HG03354 (cell line): ENCODE results near the gene KLK15.
A peak's percentile ranks its signal among the peaks of the same experiment; 100 is the strongest.
"Not testable (repeated sequence)": the region's sequence is repeated elsewhere in the genome, so short reads cannot be mapped to it uniquely, and the experiment has no call there.

ENCODE experiments used
- ATAC-seq: cut with Tn5 transposase; IDR thresholded peaks from one replicate; pipeline ENCODE4 v1.9.1; 2021; ENCODE audit warnings: mild to moderate bottlenecking; ENCODE audit not compliant: unreplicated experiment, poor library complexity, severe bottlenecking

Gene KLK15

DNA sequence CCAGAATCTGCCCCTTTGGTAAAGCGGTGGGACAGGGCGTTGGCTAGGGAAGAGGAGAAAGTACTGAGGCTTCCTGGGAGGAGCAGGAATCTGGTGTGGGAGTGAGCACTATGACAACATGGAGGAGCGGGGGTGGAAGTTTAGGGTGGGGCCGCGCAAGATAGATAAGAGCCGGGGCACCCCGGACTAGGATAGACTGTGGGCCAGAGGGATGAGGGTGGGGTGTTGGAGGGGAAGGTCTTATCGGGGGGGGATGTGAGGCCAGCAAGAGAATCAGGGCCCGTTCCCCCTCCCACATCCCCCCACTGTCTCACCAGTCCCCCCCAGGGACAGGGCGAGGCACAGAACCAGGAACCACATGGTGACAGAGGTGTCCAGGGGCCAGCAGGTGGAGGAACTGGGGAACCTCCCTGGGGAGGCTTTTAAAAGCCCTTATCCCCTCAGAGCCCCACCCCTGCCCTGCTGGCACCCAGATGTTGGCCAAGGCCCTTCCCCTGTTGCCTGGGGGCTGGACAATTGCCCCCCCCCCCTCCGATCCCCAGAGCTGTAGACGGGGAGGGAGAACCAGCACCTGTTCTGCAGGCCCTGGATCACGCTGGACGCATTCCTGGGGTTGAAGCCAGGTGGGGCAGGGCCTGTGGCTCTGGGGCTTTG lies 9.9 kb downstream of the KLK15 start, which contains the start of gene KLK1:
Gene KLK1, minus strand, starts transcription at position 399 of the 654 bp plus-strand sequence. Its CDS starts 39 bp downstream, at position 360.
- no peak for ATAC-seq

DNA sequence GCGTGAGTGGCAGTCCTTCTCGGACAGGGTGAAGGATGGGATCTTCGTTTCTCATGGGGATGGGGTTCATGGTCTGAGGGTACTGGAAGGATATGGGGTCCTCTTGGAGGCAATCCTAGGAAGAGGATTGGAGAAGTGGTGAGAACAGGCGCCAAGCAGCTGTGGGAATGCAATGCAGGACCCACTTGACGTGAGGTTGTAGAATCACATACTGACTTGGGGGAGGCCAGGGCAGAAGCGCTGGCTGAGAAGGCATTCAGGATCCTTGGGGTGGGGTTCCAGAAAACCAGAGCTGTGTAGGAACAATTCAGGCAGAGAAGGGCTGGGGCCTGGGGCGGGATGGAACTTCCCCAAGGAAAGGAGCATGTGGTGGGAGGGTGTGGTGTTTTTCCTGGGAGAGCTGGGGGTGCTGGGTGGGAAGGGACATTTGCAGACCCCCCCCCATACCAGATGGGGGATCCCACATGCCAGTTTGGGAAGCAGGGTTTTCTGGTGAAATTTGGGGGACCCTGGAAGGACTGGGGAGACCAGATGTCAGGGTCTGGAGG lies 10.6 kb downstream of the KLK15 start:
- ATAC-seq: no peak

DNA sequence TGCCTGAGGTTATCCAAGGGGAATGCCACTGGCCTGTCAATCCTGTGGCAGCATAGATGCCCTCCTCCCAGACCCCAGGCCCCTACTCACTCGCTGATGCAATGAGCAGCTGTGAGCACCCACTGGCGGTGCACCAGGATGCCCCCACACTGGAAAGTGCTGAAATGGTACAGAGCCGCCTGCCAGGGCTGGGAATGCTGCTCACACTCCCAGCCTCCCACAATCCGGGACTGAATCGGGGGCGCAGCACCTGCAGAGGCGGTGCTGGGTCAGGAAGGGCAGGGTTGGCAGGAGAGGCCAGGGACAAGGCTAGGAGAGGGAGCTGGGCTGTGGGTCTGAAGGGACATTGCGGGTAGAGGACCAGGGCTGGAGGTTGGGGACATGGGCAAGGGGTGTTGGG lies 11.8 kb downstream of the KLK15 start:
- no peak for ATAC-seq

DNA sequence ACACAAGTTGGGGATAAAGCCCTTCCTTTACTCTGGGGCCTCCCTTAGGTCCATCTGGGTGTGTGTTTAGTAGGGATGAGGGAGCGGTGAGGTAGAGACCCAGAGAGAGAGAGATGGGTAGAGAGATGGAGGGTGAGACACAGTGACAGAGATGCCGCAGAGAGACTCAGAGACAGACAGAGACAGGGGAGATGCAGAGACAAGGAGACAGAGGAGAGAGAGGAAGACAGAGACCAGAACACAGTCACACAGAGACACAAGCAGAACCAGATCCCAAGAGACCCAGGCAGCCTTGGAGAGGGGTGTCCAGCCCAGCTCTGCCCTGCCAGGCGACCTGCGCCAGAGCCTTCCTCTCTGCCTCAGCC lies 12.1 kb downstream of the KLK15 start:
- ATAC-seq: no peak

DNA sequence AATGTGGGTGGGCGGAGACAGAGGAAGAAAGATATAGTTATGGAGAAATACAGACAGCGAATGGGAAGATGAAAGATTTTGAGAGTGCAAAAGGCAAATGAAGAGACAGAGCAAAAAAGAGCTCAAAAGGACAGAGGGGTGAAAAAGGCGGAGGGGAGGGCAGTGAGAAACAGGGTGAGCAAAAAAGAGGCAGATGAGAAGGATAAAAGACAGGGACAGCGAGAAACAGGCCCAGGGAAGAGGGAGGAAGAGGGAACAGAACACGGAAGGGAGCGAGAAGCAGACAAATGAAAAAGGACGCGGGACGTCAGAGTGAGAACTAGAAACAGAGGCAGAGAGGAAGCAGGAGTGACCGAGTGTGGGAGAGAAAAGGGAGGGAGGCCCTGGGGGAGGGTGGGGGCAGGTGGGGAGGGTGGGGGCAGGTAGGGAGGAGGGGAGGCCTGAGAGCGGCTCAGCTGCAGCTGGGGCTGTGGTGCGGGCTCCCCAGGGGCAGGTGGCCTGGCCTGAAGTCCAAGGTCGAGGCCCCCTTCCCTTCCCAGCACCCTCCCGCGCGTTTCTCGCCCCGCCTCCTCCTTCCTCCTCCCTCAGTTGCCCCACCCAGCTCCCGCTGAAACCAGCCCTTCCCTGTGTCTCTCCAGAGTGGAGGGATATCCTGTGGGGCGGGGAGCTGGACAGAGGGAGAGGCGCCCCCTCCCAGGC lies 12.7 kb downstream of the KLK15 start:
- ATAC-seq: no peak

DNA sequence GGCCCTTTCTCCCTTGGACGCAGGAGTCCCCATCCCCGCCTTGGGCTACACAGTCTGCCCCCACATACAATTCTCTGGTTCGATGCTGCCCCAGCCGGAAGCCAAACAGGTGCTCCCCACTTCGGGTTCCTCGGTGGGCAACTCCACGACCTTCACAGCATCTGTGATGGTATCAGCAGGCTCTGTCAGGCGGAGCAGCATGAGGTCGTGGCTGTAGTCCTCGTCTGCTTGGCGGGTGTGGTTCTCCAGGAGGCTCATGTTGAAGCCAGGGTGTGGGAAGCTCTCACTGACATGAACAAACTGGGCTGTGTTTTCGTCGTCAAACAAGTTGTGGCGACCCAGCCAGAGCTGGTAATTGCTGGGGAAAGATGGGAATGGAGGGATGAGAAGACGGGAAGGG lies 13.3 kb downstream of the KLK15 start:
- no peak for ATAC-seq

DNA sequence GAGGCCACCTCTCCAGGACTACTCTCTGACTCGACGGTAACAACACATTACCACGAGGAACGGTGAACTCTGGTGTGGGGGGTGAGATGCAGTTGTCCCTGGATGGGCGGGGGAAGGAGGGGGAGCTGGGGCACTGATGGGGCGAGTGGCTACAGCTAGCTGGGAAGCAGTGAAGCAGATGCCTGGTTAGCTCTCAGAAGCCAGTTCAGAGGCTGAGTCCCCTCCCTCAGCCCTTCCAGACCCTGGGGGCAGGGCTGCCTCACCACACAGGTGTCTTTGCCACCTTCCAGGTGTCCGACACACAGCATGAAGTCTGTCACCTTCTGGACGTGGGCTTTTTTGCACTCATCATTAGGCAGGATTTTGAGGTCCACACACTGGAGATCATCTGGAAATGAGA lies 13.7 kb downstream of the KLK15 start:
- ATAC-seq: no peak

DNA sequence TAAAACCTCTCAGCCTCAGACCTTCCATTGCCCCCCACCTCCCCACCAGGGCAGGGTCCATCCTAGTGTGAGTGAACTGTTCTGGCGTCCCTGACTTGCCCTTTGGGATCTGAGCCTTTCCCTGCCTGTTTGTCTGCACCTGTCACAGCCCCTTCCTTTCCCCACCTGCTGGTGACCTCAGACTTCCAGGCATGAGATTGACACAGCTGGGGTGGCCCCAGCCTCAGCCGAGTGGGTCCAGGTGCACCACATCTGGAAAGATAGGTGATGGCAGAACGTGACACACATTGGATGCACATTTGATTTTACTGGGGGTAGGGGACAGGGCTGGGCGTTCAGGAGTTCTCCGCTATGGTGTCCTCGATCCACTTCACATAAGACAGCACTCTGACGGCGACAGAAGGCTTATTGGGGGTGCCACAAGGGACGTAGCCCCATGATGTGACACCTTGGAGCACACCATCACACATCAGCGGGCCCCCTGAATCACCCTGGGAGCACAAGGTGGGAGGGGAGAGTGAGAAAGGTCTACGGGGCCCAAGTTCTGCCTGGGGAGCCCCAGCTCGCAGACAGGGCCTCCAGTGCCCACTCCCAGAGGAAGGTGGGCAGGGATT lies 14.4 kb downstream of the KLK15 start:
- ATAC-seq: no peak

DNA sequence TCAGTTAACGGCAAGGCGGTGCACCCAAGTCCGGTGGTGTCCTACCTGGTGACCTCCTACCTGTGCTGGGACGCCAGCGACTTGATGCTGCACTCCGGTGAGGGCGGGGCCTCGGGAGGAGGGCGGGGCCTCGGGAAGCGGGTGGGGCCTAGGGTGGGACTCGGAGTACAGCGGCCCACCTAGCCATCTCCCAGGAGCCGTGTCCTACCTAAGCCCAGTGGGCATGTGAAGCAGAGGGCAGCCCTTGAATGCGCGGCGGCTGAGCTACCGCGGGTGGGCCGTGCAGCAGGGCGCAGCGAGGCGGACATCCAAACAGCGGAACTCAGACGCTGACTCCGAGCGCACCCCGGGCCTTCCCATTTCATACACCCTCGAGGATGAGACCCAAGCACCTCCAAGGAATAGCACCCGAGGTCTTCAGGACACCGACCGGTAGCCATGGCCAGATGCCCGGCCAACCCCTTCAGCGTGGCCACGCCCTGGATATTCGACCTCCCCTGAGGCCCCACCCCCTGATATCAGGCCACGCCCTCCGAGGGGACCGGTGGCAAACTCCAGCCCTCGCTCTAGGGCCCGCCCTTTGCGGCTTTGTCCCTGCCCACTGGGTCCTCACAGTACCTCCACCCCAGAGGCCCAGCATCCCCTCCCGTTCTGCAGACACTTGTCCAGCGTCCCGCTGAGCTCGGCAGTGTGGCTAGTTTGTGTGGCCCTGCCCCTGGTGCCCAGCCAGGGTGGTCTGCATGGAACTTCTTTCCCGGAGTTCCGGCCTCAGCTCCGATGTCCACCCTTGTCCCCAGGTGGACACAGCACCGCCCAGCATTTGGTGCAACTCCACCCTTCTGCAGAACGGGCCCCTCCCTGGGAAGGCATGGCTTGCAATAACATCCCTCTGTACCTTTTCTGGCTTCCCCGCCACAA lies 15.2 kb downstream of the KLK15 start:
- ATAC-seq: peak; percentile 68

DNA sequence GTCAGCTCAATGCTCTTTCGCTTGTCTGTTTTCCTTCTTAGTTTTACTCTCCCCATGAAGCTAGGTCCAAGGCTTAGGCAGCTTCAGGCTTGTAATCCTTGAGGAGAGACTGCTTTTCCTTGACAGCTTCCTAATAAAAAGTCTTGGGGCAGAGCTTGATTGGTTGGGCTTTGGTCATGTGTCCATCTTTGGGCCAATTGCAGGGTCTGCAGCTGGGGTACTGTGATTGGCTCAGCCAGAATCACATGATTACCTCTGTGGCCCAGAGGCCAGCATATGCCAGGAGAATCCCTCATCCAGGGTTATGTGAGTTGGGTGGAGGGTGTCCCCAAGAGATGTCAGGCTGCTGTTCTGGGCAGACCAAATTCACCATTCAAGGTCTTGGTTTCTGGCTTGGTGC lies 17.9 kb downstream of the KLK15 start:
- no peak for ATAC-seq

DNA sequence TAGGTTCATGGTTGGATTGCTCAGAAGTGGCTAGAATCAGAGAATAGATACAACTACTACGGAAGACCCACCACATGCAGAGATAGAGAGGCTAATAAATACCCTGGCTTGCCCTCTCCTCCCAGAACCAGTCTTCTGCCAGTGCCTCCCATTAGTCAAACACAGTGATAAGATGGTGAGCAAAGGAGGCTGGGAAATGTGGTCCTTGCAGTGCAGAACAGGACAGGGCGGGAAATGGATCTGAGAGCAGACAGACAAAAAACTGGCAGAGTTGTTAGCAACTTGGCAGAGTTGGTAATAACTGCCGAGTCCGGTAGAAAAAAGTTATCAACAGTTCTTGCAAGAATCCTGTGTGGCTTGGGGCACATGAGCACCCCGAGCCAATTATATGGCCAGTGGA lies 18.5 kb downstream of the KLK15 start:
- ATAC-seq: no peak

DNA sequence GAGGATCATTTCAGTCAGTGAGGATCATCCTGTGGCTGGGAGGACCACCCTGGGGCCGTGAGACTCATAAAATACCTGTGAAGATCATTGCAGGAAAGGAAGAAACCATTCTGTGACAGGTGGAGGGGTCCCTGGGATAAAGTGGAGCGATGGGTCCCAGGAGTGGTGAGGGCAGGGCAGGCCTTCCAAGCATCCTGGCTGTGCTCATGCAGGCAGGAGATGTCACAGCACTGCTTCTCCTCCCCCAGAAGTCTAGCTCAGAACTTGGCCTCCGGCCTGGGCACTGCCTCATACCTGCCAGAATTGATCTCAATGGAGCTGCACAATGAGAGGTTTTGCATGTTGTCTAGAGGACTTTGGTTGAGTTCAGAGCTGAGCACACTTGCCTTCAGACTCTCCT lies 20.9 kb downstream of the KLK15 start:
- ATAC-seq: no peak

DNA sequence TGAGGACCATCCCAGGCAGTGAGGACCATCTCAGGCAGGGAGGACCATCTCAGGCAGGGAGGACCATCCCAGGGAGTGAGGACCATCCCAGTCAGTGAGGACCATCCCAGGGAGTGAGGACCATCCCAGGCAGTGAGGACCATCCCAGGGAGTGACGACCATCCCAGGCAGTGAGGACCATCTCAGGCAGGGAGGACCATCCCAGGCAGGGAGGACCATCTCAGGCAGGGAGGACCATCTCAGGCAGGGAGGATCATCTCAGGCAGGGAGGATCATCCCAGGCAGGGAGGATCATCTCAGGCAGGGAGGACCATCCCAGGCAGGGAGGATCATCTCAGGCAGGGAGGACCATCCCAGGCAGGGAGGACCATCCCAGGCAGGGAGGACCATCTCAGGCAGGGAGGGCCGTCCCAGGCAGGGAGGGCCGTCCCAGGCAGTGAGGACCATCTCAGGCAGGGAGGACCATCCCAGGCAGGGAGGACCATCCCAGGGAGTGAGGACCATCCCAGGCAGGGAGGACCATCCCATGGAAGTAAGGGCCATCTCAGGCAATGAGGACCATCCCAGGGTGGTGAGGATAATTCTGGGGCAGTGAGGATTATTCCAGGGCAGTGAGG lies 21.6 kb downstream of the KLK15 start:
- ATAC-seq: not testable (repeated sequence)

DNA sequence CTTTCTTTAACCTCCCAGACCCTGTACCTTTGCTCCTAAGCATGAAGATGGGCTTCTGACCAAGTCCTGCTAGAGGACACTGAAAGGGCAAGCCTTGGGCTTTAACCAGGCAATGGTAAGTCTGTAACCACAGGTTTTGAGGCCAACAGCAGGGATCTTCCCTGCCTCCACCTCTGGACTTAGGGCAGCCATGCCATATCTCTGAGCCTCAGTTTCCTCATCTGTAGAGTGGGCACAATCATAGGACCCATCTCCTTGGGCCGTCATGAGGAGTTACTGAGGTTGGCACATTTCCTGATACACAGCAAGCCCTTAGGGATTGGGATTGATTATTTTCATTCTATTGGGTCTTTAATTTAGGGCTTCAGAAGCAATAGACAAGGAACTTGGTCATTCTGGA lies 24.5 kb downstream of the KLK15 start:
- no peak for ATAC-seq

DNA sequence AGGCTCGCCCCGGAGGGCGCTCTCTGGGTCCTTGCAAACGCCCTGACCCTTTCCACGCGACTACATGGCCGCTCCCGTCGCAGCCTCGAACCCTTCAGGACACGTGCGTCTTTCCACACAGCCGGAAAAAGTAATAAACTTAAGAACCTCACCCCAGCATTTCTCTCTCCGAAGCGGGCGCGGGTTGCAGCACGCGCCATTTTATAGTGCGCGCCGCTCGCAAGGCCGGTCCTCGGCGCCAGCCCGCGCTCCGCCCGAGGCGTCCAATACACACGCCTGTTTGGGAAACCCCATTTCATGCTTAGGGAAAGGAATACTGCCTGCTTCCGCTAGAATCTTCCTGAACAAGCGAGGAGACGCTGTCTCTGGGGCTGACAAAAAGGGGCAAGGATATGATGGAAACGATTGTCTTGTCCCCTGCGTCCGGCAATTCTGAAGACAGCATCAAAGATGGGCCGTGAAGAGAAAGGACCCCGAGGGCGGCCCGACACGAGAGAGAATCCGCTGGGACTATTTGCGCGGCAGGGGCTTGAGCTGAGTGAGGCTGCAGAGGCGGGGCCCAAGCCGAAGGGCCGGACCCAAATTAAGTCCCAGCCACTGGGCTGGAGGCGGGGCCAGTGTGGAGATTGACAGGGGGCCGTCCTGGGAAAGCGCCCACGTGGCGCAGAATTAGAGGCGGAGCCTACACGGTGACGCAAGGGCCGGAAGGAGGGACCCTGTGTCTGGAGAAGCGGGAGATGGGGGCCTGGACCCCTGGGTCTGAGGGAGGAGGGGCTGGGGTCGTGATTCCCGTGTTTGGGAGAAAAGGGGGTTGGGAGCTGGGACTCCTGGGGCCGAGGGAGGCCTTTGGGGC lies 28.7 kb downstream of the KLK15 start:
- peak; percentile 95 for ATAC-seq

DNA sequence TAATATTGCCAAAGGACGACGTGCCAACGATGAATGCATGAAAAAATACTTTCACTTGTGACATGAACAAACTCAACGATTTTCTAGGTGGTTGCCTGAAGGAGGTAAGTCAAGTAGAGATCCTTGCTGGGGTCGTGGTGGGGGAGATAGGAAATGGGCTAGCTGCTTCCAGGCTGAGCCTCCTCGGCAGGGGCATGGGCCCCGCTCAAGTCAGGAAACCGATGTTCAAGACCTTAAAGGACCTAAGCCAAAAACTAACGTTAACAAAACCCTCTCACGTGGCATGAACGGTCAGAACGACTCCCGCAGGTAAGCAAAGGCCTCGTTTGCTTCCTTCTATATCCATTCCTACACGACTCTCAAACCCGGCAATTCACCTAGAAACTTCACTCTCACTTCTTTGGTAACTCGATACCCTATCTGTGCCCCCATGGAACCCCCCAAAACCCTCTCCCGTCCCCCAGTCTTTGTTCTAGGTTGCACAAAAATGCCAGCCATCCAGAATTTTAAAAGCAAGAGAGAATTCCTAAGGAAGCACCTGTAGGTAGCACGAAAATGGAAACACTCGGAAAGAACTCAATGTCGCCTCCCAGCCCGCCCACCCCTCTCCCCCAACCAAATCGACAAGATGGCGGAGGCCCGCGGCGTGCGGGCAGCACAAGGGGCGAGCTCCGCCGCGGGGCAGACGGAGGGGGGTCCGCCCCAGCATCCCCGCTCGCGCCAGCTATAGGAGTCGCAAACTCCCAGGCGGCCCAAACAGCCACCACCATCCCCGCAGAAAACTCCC lies 29.5 kb downstream of the KLK15 start:
- ATAC-seq: no peak

DNA sequence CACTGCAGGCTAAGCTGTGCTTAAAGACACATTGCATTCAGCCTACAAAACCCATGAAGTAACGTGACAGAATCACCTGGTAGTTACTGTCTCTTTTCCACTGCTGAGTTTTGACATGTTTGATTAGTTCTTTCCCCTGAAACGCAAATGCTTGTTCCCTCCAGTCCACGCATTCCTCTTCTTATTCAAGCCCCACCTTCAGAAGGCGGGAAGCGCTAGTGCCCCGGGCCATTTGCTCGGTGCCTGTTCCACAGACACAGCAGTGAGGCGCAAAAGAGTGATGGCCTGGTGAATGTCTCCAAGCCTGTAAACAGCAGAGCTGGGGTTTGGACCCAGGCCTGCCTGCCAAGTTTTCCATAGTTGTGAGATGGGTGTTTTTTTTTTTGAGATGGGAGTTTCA lies 32.3 kb downstream of the KLK15 start:
- no peak for ATAC-seq

DNA sequence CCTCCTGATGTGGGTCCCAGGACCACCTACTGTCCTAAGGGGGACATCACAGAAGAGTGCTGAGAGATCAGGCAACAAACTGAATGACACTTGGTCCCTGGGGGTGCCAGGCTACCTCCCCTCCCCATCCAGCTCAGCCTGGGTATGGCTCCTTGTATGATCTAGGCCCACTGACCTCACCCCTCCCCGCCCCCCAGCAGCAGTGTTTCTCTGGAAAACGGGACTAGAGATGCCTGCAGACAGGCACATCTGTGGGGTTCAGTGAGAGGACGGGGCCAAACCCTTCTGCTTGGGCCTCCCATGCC lies 33.9 kb downstream of the KLK15 start:
- no peak for ATAC-seq
